ENCODE measurements around the gene SVIL.
"Not testable (repeated sequence)": the region's sequence is repeated elsewhere in the genome, so short reads cannot be mapped to it uniquely, and the experiment has no call there.

The SVIL gene

GRCh38 chr10:29535012-29535777 is 99.6 kb downstream of the SVIL start:
- DNase-seq: peak in 1 of 2 experiments; percentile 14

GRCh38 chr10:29534590-29534989 is 100.2 kb downstream of the SVIL start:
- no peak for DNase-seq

- no peak for DNase-seq
These were observed 101.0 kb downstream of the SVIL start for GRCh38 chr10:29533696-29534285.

- DNase-seq: no peak
These were observed 101.7 kb downstream of the SVIL start for GRCh38 chr10:29533046-29533445.

- no peak for DNase-seq
These were observed 102.4 kb downstream of the SVIL start for GRCh38 chr10:29532256-29532878.

GRCh38 chr10:29530112-29530976 is 104.4 kb downstream of the SVIL start:
- no peak for DNase-seq

GRCh38 chr10:29529146-29529545 is 105.6 kb downstream of the SVIL start:
- no peak for DNase-seq

- no peak for DNase-seq
These were observed 109.0 kb downstream of the SVIL start for GRCh38 chr10:29525762-29526161.

- DNase-seq: no peak
These were observed 110.1 kb downstream of the SVIL start for GRCh38 chr10:29524720-29525119.

- DNase-seq: no peak
These were observed 110.5 kb downstream of the SVIL start for GRCh38 chr10:29524294-29524693.

- no peak for DNase-seq
These were observed 111.9 kb downstream of the SVIL start for GRCh38 chr10:29522918-29523317.

- DNase-seq: no peak
These were observed 112.5 kb downstream of the SVIL start for GRCh38 chr10:29522061-29522855.

- no peak for DNase-seq
These were observed 115.1 kb downstream of the SVIL start for GRCh38 chr10:29519659-29520058.

GRCh38 chr10:29517352-29517923 is 117.3 kb downstream of the SVIL start:
- peak in 1 of 2 experiments; percentile 14 for DNase-seq

- DNase-seq: not testable (repeated sequence)
These were observed 118.3 kb downstream of the SVIL start for GRCh38 chr10:29516309-29516932.

GRCh38 chr10:29515879-29516278 is 118.9 kb downstream of the SVIL start:
- DNase-seq: not testable (repeated sequence)

GRCh38 chr10:29515104-29515503 is 119.7 kb downstream of the SVIL start:
- not testable (repeated sequence) for DNase-seq

GRCh38 chr10:29514306-29514705 is 120.5 kb downstream of the SVIL start:
- DNase-seq: no peak

- no peak for DNase-seq
These were observed 122.3 kb downstream of the SVIL start for GRCh38 chr10:29512425-29512974.

- not testable (repeated sequence) for DNase-seq
These were observed 123.0 kb downstream of the SVIL start for GRCh38 chr10:29511806-29512205.

All from activated CD4-positive, alpha-beta T cell treated with anti-CD3 and anti-CD28 coated beads, Interleukin-2, amount 50 U/mL, for 48 hours (primary cell).